Transverse colon (tissue), 3 donors: ENCODE data around the gene NDUFA3.

Experiments used
- CTCF ChIP-seq, 5 experiments: fragments of 200-600 bp in 3 of 5; fragments of 450-650 bp in 2 of 5; sonication (generic) in 3 of 5; IDR thresholded peaks; 1 replicate in 2 of 5; 2 replicates in 3 of 5; pipeline ENCODE4 v1.5.1; 2016 to 2017; ENCODE audit warnings: antibody characterized with exemption in 5 of 5, inconsistent platforms in 3 of 5, mild to moderate bottlenecking in 2 of 5, moderate library complexity in 1 of 5
- EP300 ChIP-seq: sonication (generic); formaldehyde crosslinking; IDR thresholded peaks from one replicate; pipeline ENCODE4 v1.6.1; 2017; ENCODE audit warnings: antibody characterized with exemption, low read depth

DNA sequence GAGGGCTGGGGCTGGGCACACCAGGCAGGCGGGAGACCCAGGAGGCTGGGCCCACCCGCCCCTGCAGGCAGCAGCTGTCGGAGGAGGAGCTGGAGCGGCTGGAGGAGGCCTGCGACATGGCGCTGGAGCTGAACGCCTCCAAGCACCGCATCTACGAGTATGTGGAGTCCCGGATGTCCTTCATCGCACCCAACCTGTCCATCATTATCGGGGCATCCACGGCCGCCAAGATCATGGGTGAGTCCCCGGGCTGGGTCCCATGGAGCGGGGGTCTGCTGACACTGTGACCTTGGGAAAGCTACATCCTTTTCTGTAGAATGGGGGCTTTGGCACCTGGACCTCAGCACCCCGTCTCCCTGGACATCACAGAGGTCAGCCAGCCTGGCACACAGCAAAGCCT is 21.0 kb downstream of the NDUFA3 start:
- no peak for TF ChIP-seq CTCF (IDR thresholded peaks at IDR 0.05)
- no peak for TF ChIP-seq EP300
